ENCODE measurements around the gene FBXO46. TPM values are rescaled to one million over a fixed set of nuclear protein-coding genes. Genes with fewer than 3 reads are reported as not detected.

The FBXO46 gene
- total and polyA plus RNA-seq, 2 of the 13 experiments (the other 11 are each of a cell fraction or from before 2014, with no cell fraction given), result 6.2 to 6.4 TPM

- TF ChIP-seq HINFP (CRISPR knock-in tag; IDR thresholded peaks at IDR 0.05; ENCODE audit: low read depth) (no peak), SRSF9 (IDR thresholded peaks at IDR 0.05; ENCODE audit: borderline replicate concordance, insufficient read depth, low read depth, low read length, poor library complexity, severe bottlenecking) (no peak), ZNF383 (CRISPR knock-in tag; IDR thresholded peaks at IDR 0.05; ENCODE audit: borderline replicate concordance) (no peak), ZSCAN9 (CRISPR knock-in tag; IDR thresholded peaks at IDR 0.05; ENCODE audit: borderline replicate concordance) (no peak), E2F2 (CRISPR knock-in tag; IDR thresholded peaks at IDR 0.05; ENCODE audit: borderline replicate concordance) (no peak)
Observed at GRCh38 chr19:45771311-45771933, 40.7 kb upstream of the FBXO46 start (continued).

GRCh38 chr19:45770192-45771101 is 39.8 kb upstream of the FBXO46 start:
- Histone ChIP-seq H4K20me1 (ENCODE audit: insufficient read depth, low read length) (no peaks in the 10 kb centered on the region), H3K9ac (ENCODE audit: insufficient read depth, low read depth, low read length) (peak overlapping the region; percentile 74), H2AFZ (ENCODE audit: low read length) (no peak overlapping the region), H3K4me3 (replicated peaks in 1 of 3; ENCODE audit: insufficient read depth in 1 of 3, low read depth in 2 of 3, low read length in 3 of 3) (peak overlapping the region; percentile 69 to 83 (median 70)), H3K9me3 (ENCODE audit: low read length) (no peaks in the 10 kb centered on the region), H3K79me2 (ENCODE audit: insufficient read depth, low read length) (peaks cover 3% of the 10 kb centered on the region), H3K4me2 (ENCODE audit: low read depth, low read length) (peak overlapping the region; percentile 99), H3K27ac (ENCODE audit: extremely low read length, insufficient read depth, low read length) (peak overlapping the region; percentile 85), H3K4me1 (ENCODE audit: insufficient read depth, low read length) (peaks cover 27% of the 10 kb centered on the region), H3K36me3 (replicated peaks in 1 of 2; ENCODE audit: control insufficient read depth in 1 of 2, insufficient read depth in 2 of 2, low read length in 2 of 2) (no peaks in the 10 kb centered on the region), H3K27me3 (ENCODE audit: control insufficient read depth in 1 of 2, insufficient read depth in 2 of 2, low read length in 2 of 2) (no peaks in the 10 kb centered on the region)
- POLR2A ChIA-PET, result interaction anchor here (0.6 to 4.7 kb wide), 21 partner anchors 10 to 225 kb away, joined by 3 to 94 read pairs (median 10); partner anchors contain the start of genes CCDC61, DMPK, DMWD and FBXO46
- ATAC-seq (peak; percentile 77), FAIRE-seq (peak; percentile 85), DNase-seq (ENCODE audit: low spot score) (peak; percentile 96)
- CTCF ChIA-PET (ENCODE audit: low intra/inter-chr PET ratio, low total read pairs), result interaction anchor here (1.2 to 2.4 kb wide), 2 partner anchors 8 to 29 kb away, joined by 3 to 17 read pairs; no protein-coding TSS in a partner anchor
- in situ Hi-C loops (cut with HindIII; ENCODE audit: extremely low pct_ligation_motif_present, low pct_unique_long_range_greater_than_20kb), result no loop called here
- BruUV-seq (replicated peaks), result TSS peak; percentile 71
- intact Hi-C loops (cut with micrococcal nuclease; ENCODE audit: unreplicated experiment), result loop anchor here (1.0 kb wide), 1 partner anchor 29 kb away; no protein-coding TSS in a partner anchor
- WGBS (ENCODE audit: low lambda C conversion rate), result 2% methylated on average over 14 of the region's 79 CpGs
- TF ChIP-seq CREBL2 (CRISPR knock-in tag; IDR thresholded peaks at IDR 0.05; ENCODE audit: borderline replicate concordance), result no peak; the same call in 1 of the 2 replicates
- TF ChIP-seq MXD3 (CRISPR knock-in tag; IDR thresholded peaks at IDR 0.05), result peak; percentile 52; the same call in 1 of the 2 replicates
- TF ChIP-seq ZNF574 (CRISPR knock-in tag; IDR thresholded peaks at IDR 0.05), result peak; percentile 60; the same call in 1 of the 2 replicates
- no peak; the same call in 1 of the 2 replicates for TF ChIP-seq GRHL1 (CRISPR knock-in tag; conservative IDR thresholded peaks at IDR 0.05)
